ENCODE data around the gene CHAT. TPM values are rescaled to one million over a fixed set of nuclear protein-coding genes. Genes with fewer than 3 reads are reported as not detected.

Gene CHAT
- total RNA-seq, 1 donor from 2014 or later = not detected

DNA sequence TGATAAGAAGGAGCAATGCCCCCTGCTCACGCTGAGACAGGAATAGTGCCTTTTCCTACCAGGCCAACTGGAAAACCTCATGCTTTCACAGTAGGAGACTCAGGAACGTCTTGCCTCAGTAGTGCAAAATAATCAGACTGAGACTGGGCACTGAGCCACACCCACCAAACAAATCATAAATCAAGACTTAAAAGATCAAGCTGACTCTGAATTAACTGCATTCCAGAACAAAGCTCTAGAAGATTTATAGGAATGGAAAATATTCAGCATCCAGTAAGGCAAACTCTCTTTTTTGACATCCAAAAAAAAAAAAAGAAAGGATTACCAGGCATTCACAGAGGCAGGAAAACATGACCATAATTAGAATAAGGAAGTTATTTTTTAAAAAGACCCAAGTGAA is 34.2 kb upstream of the CHAT start:
- TF ChIP-seq EZH2phosphoT487 (IDR thresholded peaks at IDR 0.05) = no peak
- TF ChIP-seq, protein P1, sequence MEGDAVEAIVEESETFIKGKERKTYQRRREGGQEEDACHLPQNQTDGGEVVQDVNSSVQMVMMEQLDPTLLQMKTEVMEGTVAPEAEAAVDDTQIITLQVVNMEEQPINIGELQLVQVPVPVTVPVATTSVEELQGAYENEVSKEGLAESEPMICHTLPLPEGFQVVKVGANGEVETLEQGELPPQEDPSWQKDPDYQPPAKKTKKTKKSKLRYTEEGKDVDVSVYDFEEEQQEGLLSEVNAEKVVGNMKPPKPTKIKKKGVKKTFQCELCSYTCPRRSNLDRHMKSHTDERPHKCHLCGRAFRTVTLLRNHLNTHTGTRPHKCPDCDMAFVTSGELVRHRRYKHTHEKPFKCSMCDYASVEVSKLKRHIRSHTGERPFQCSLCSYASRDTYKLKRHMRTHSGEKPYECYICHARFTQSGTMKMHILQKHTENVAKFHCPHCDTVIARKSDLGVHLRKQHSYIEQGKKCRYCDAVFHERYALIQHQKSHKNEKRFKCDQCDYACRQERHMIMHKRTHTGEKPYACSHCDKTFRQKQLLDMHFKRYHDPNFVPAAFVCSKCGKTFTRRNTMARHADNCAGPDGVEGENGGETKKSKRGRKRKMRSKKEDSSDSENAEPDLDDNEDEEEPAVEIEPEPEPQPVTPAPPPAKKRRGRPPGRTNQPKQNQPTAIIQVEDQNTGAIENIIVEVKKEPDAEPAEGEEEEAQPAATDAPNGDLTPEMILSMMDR (IDR thresholded peaks at IDR 0.05) = no peak
- no peak for TF ChIP-seq EZH2 (IDR thresholded peaks at IDR 0.05)
- Histone ChIP-seq H2AFZ (replicated peaks) (no peak overlapping the region), H3K9me3 (ENCODE audit: low read depth) (no peaks in the 10 kb centered on the region), H3K4me3 (no peak overlapping the region), H3F3A (ENCODE audit: low read depth) (no peaks in the 10 kb centered on the region), H4K20me1 (ENCODE audit: low read depth) (no peaks in the 10 kb centered on the region), H3K27ac (no peak overlapping the region), H3K36me3 (no peaks in the 10 kb centered on the region), H3K4me2 (no peak overlapping the region), H3K4me1 (no peaks in the 10 kb centered on the region), H3K79me2 (ENCODE audit: low read depth) (no peaks in the 10 kb centered on the region), H3K27me3 (no peaks in the 10 kb centered on the region), H3K9ac (no peak overlapping the region)
- Mint-ChIP-seq H3K27me3 (ENCODE audit: insufficient read depth, low read depth) (no peaks in the 10 kb centered on the region), H3K4me3 (no peak overlapping the region), H3K9me3 (no peaks in the 10 kb centered on the region), H3K36me3 (no peaks in the 10 kb centered on the region), H3K27ac (no peak overlapping the region), H3K4me1 (no peaks in the 10 kb centered on the region)
- DNase-seq (ENCODE audit: low spot score) = no peak

DNA sequence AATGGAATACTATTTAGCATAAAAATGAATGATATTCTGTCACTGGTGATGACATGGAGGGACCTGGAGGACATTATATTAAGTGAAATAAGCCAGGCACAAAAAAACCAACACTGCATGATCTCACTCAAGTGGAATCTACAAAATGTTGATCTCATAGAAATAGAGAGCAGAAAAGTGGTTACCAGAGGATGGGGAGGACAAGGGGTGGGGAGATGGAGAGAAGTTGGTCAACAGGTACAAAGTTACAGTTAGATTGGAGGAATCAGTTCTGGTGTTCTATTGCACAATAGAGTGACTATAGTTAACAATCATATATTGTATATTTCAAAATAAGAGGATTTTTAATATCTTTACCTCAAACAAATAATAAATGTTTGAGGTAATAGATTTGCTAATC is 28.4 kb upstream of the CHAT start:
- Mint-ChIP-seq H3K4me3 (no peak overlapping the region), H3K27me3 (ENCODE audit: insufficient read depth, low read depth) (no peaks in the 10 kb centered on the region), H3K4me1 (no peaks in the 10 kb centered on the region), H3K36me3 (no peaks in the 10 kb centered on the region), H3K27ac (no peak overlapping the region), H3K9me3 (no peaks in the 10 kb centered on the region)
- Histone ChIP-seq H3K27ac (no peak overlapping the region), H3K27me3 (no peaks in the 10 kb centered on the region), H3F3A (ENCODE audit: low read depth) (no peaks in the 10 kb centered on the region), H3K4me1 (no peaks in the 10 kb centered on the region), H3K4me2 (no peak overlapping the region), H3K9me3 (ENCODE audit: low read depth) (no peaks in the 10 kb centered on the region), H3K4me3 (no peak overlapping the region), H3K36me3 (no peaks in the 10 kb centered on the region), H3K9ac (no peak overlapping the region), H4K20me1 (ENCODE audit: low read depth) (no peaks in the 10 kb centered on the region), H3K79me2 (ENCODE audit: low read depth) (no peaks in the 10 kb centered on the region), H2AFZ (replicated peaks) (no peak overlapping the region)
- DNase-seq (ENCODE audit: low spot score) = no peak
- no peak for TF ChIP-seq EZH2phosphoT487 (IDR thresholded peaks at IDR 0.05)
- TF ChIP-seq, protein P1 (IDR thresholded peaks at IDR 0.05) = no peak
- TF ChIP-seq EZH2 (IDR thresholded peaks at IDR 0.05) = no peak

DNA sequence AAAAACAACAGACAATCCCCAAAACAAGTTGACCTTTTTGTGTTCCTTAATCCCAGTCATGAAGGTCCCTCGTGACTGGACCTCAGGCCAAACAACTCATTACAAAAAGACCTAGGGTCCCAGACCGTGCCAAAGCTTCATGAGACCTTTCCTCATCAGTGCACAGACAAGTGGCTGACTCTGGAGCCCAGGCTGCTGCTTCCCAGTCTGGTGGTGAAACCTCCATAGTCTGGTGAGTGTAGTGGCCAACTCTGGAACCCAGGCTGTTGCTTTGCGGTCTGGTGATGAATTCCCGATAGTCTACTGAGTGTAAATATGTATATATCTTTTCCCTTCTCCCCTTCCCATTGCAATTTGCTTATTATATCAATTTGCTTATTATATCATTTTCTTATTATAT is 25.9 kb upstream of the CHAT start:
- no peaks in the 10 kb centered on the region for H3K36me3 Mint-ChIP-seq
- peaks cover 2% of the 10 kb centered on the region for H3K27me3 Mint-ChIP-seq (ENCODE audit: insufficient read depth, low read depth)
- H3K79me2 ChIP-seq (ENCODE audit: low read depth) = no peaks in the 10 kb centered on the region
- DNase-seq (ENCODE audit: low spot score) = no peak
- no peaks in the 10 kb centered on the region for H3K27me3 ChIP-seq
- H3K4me2 ChIP-seq = no peak overlapping the region
- no peak overlapping the region for H2AFZ ChIP-seq (replicated peaks)
- TF ChIP-seq EZH2phosphoT487 (IDR thresholded peaks at IDR 0.05) = no peak
- TF ChIP-seq, protein P1 (IDR thresholded peaks at IDR 0.05) = no peak
- no peak for TF ChIP-seq EZH2 (IDR thresholded peaks at IDR 0.05)
- H3K9me3 ChIP-seq (ENCODE audit: low read depth) = no peaks in the 10 kb centered on the region
- H3K9me3 Mint-ChIP-seq = no peaks in the 10 kb centered on the region
- H3K4me1 ChIP-seq = no peaks in the 10 kb centered on the region
- H3K4me3 ChIP-seq = no peak overlapping the region
- no peaks in the 10 kb centered on the region for H3K36me3 ChIP-seq
- no peak overlapping the region for H3K9ac ChIP-seq
- H4K20me1 ChIP-seq (ENCODE audit: low read depth) = no peaks in the 10 kb centered on the region
- H3K27ac ChIP-seq = no peak overlapping the region
- no peaks in the 10 kb centered on the region for H3K4me1 Mint-ChIP-seq
- H3K27ac Mint-ChIP-seq = no peak overlapping the region
- H3F3A ChIP-seq (ENCODE audit: low read depth) = no peaks in the 10 kb centered on the region
- no peak overlapping the region for H3K4me3 Mint-ChIP-seq
